ENCODE measurements around the gene GJB2.

GJB2 gene

DNA sequence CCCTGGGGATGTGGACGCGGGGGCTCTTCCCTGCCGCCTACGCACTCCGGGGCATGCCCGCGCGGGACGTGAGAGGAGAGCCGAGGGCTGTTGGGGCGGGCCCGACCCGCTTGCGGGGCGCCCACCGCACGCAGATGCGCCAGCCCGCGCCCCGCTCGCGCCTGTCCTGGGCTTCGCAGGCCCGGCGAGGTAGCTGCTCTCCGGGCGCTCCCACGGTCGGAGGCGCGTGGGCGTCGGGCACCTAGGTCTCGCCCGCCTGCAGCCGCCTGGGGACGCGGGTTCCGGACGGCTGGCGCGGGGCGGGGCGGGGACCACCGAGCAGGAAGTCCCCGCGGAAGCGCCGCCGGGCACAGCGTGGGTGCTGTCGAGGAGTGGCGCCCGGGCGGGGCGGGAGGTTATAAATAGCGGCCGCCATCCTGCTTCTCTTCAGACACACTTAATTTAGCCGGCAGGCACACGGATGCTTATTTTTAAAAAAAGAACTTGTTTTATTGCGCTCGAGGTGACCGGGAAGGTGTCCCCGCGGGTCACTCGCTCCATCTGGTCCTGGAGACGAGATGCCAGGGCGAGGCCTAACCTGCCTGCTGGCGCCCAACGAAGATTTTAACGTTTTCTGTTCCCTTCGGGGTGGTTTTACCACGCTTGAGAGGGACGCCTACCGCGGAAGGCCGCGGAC is 31.3 kb downstream of the GJB2 start:
- Histone ChIP-seq H3K4me1 (ENCODE audit: insufficient read depth, poor library complexity, severe bottlenecking) (no peaks in the 10 kb centered on the region), H3K36me3 (ENCODE audit: low read depth) (no peaks in the 10 kb centered on the region), H3K27ac (ENCODE audit: poor library complexity, severe bottlenecking) (no peak overlapping the region), H3K4me3 (ENCODE audit: severe bottlenecking) (peak overlapping the region; percentile 33), H3K9me3 (ENCODE audit: severe bottlenecking) (no peaks in the 10 kb centered on the region), H3K27me3 (ENCODE audit: insufficient read depth, poor library complexity, severe bottlenecking) (peaks cover 54% of the 10 kb centered on the region)
- TF ChIP-seq, protein P1, sequence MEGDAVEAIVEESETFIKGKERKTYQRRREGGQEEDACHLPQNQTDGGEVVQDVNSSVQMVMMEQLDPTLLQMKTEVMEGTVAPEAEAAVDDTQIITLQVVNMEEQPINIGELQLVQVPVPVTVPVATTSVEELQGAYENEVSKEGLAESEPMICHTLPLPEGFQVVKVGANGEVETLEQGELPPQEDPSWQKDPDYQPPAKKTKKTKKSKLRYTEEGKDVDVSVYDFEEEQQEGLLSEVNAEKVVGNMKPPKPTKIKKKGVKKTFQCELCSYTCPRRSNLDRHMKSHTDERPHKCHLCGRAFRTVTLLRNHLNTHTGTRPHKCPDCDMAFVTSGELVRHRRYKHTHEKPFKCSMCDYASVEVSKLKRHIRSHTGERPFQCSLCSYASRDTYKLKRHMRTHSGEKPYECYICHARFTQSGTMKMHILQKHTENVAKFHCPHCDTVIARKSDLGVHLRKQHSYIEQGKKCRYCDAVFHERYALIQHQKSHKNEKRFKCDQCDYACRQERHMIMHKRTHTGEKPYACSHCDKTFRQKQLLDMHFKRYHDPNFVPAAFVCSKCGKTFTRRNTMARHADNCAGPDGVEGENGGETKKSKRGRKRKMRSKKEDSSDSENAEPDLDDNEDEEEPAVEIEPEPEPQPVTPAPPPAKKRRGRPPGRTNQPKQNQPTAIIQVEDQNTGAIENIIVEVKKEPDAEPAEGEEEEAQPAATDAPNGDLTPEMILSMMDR (IDR thresholded peaks at IDR 0.05; ENCODE audit: poor library complexity, severe bottlenecking): no peak
- no peak for DNase-seq (ENCODE audit: low spot score)
- ATAC-seq (ENCODE audit: low read depth): no peak; the same call in 2 of the 3 replicates

DNA sequence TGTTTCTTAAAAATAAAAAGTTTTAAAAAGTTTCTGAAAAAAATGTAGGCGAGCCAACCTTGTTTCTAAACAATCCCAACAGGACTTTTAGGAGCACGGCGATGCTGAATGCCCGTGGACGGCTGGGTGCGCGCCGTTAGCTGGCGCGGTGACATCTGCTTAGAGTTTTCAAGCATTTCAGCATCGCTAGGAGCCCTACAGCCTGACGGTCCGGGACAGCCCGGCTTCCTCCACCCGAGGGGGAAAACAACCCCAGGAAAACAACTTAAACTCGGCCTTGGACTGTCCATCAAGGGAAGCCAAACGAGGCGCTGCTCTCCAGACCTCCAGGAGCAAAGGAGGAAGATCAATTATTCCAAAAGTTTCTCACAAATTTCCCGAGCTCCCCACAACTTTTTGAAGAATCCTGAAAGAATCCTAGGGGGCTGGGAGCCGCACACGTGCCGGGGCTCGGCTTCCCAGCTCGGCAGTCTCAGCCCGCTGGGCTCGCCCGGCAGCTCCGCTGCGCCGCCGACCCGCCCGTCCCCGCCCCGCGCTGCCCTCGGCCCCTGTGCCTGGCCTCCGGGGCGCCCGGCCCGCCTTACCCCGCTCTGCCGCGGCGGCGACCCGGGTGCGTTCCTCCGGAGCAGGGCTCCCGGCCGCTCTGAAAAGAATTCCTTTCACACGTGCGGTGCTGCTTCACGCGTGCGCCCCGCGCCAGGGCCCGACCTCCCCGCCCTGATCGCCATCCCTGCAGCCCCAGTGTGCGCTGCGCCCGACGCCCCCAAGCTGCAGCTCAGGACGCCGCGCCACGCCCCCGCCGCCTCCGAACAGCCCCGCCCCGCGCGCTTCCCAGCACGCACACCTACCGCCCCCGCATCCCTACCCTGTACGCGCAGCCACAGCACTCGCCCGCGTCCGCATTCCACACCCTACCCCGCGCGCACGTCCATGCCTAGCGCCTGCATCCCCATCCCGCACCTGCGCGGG is 32.1 kb downstream of the GJB2 start, which contains the start of gene GJA3:
TSS of gene GJA3 (minus strand) at position 747 of the 969 bp plus-strand sequence. CDS start 17,764 bp downstream, outside the sequence.
- Histone ChIP-seq H3K4me3 (ENCODE audit: severe bottlenecking) (peak within 1 kb of the TSS; percentile 33), H3K27me3 (ENCODE audit: insufficient read depth, poor library complexity, severe bottlenecking) (peaks cover 54% of the 10 kb centered on the region), H3K36me3 (ENCODE audit: low read depth) (no peaks in the 10 kb centered on the region), H3K9me3 (ENCODE audit: severe bottlenecking) (no peaks in the 10 kb centered on the region), H3K27ac (ENCODE audit: poor library complexity, severe bottlenecking) (no peak within 1 kb of the TSS), H3K4me1 (ENCODE audit: insufficient read depth, poor library complexity, severe bottlenecking) (no peaks in the 10 kb centered on the region)
- DNase-seq (ENCODE audit: low spot score) (no peak), ATAC-seq (ENCODE audit: low read depth) (peak; percentile 67)
- TF ChIP-seq, protein P1 (IDR thresholded peaks at IDR 0.05; ENCODE audit: poor library complexity, severe bottlenecking): no peak

DNA sequence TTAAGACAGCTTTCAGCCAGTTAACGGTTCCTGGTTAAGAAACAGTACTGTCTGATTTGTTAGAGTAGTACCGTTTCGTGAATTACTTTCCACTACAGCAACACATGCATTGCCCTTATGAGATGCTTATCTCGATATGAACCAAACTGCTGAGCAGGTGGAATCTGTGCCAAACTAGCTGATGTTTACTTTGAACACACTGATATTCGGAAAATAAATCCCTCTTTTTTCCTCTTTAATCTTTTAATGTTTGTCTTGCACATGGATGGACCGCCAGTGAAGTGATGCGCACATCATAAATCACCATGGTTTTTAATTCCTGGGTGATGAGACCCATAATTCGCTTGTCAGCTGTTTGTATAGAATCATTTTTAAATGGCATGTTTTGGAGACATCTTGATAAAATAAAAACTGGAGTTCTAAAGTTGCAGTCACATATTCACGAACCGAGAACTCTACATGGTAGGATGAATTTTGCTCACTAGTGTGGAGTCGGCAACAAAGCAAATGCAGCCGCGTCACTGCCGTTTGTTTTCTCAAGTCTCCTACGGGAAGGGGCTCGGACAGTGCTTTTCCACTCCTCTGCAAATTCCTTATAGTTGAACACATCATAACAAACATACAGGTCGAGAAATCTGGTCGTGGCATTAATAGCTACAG is 33.0 kb downstream of the GJB2 start:
- no peaks in the 10 kb centered on the region for H3K9me3 ChIP-seq (ENCODE audit: severe bottlenecking)
- no peak for DNase-seq (ENCODE audit: low spot score)
- H3K36me3 ChIP-seq (ENCODE audit: low read depth): no peaks in the 10 kb centered on the region
- TF ChIP-seq, protein P1 (IDR thresholded peaks at IDR 0.05; ENCODE audit: poor library complexity, severe bottlenecking): no peak
- no peak for ATAC-seq (ENCODE audit: low read depth)
- H3K4me1 ChIP-seq (ENCODE audit: insufficient read depth, poor library complexity, severe bottlenecking): no peaks in the 10 kb centered on the region
- no peak overlapping the region for H3K27ac ChIP-seq (ENCODE audit: poor library complexity, severe bottlenecking)
- peaks cover 54% of the 10 kb centered on the region for H3K27me3 ChIP-seq (ENCODE audit: insufficient read depth, poor library complexity, severe bottlenecking)
- H3K4me3 ChIP-seq (ENCODE audit: severe bottlenecking): peak overlapping the region; percentile 33

DNA sequence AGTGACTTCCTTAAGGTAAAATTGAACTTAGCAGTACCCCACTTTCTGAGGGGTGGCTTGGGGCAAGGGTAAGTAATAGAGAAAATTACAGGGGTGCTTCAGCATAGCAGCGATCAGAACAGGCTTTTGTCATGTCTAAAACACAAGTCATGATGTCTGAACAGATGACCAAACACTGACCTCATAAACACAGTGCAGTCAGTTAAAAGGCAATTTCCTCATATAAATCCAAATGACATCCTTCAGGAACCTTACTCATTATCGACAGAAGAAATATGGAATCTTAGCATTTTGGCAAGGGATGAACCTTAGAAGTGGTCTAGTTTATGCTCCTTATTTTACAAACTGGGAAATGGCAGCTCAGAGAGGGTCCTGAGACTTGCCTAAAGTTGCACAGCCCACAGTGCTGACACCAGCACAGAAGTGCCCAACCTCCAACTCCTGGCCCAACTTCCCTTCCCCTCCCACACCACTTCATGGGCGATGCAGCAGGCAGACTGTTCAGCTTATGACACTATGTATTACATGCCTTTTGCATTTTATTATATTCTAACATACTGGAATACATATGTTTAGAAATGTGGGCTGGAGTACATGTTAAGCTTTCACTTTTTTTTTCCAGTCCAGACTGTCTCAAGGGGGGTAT is 35.5 kb downstream of the GJB2 start:
- no peaks in the 10 kb centered on the region for H3K36me3 ChIP-seq (ENCODE audit: low read depth)
- TF ChIP-seq, protein P1 (IDR thresholded peaks at IDR 0.05; ENCODE audit: poor library complexity, severe bottlenecking): no peak
- H3K9me3 ChIP-seq (ENCODE audit: severe bottlenecking): no peaks in the 10 kb centered on the region
- H3K4me1 ChIP-seq (ENCODE audit: insufficient read depth, poor library complexity, severe bottlenecking): no peaks in the 10 kb centered on the region
- ATAC-seq (ENCODE audit: low read depth): no peak
- peaks cover 53% of the 10 kb centered on the region for H3K27me3 ChIP-seq (ENCODE audit: insufficient read depth, poor library complexity, severe bottlenecking)
- no peak for DNase-seq (ENCODE audit: low spot score)
- H3K27ac ChIP-seq (ENCODE audit: poor library complexity, severe bottlenecking): no peak overlapping the region
- H3K4me3 ChIP-seq (ENCODE audit: severe bottlenecking): no peak overlapping the region

All from RWPE2 (cell line).